HG03469 (cell line): ENCODE data around the gene SLC7A4.
"Not testable (repeated sequence)": the region's sequence is repeated elsewhere in the genome, so short reads cannot be mapped to it uniquely, and the experiment has no call there.

ENCODE experiments used
- ATAC-seq: cut with Tn5 transposase; IDR thresholded peaks from one replicate; pipeline ENCODE4 v1.9.1; 2021; ENCODE audit warnings: mild to moderate bottlenecking, moderate library complexity, moderate number of reproducible peaks; ENCODE audit not compliant: unreplicated experiment

Gene SLC7A4

DNA sequence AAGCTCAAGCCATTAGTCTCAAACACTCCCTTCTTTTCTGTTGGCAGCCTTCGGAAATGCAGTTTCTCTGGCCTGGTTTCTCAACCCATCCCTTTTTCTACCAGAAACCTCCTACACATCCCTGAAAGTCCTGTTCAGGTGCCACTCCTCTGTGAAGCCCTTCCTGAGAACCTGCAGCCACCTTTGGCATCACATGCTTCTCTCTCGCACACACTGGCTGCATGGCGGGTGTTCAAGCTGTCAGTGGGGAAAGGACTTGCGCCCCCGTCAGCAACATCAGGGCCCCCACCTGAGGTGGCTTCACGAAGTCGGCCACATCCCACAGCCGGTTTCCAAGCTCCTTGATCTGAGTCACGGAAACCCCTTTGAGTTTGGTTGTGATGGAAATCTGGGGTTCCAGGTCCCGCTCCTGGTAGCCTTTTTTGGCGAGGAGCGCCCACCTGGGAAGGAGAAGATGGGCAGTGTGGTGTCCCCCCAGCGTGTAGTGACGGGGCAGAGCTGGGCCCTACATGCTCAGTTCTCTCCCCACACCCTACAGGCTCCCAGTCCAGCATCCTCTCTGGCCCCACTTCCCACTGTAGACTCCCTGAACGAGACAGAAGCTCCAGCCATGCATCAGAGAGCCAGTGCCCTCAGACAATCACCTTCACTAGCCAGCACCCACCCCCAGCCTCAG, 11.6 kb upstream of the SLC7A4 start:
- ATAC-seq = no peak

DNA sequence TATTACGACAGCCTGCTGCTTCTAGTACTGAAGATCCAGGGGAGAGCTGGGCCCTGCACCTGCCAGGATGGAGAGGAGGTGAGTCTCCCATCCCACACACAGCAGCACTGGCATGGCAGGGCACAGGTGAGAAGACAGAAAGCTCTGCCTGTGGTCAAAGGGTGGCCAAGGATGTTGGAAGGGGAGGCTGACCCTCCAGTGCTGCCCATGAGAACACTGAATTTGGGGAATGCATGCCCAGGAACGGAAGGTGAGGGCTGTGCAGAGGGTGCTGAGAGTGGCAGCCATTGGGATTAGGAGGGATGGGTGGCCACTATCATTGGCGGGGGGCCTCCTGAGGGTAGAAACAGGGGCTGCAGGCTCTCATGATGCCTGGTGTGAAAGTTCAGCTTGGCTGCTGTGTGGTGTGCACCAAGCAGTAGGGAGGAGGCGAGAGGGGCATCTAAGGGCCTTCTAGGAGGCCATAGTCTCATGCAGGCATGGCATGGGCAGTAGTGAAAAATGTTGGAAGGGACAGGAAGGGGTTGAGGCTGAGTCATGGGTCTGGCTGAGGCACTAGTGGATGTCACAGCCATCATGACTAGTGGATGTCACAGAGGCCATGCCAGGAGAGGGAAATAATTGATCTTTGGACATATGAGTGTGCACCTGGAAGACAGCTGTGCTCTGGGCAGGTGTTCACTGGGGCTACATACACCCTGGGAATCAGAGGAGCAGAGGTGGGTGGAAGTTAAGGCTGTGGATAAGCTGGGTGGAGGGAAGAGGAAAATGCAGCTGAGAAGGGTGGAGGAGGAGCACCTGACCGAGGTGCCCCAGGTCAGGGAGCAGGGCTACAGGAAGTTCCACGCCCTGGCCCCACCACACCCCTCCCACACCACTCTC, 10.9 kb upstream of the SLC7A4 start:
- no peak for ATAC-seq

DNA sequence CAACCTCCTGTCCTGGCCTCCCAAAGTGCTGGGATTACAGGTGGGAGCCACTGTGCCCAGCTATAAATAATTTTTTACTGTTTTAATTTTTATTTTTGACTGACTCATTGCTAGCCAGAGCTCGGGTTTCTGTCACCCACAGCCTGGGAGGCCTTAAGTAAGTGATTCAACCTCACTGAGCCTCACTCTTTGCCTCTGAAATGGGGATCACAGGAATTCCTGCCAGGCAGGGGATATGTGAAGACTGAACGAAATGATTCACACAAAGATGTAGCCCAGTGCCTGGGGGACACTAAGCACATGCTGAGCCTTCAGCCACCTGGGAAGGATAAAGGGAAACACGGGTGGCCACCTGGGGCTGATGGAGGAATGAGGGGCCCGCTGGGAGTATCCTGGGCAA, 9.6 kb upstream of the SLC7A4 start:
- no peak for ATAC-seq

DNA sequence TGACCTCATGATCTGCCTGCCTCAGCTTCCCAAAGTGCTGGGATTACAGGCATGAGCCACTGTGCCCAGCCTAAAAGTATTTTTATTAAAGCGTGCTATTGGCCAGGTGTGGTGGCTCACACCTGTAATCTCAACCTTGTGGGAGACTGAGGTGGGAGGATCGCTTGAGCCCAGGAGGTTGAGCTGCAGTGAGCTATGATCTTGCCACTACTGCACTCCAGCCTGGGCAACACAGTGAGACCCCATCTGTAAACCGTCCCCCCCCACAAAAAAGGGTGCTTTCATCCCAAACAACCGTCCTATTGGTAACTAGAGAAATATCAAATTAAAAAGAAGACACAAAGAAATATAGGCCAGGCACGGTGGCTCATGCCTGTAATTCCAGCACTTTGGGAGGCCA, 6.8 kb upstream of the SLC7A4 start:
- ATAC-seq = not testable (repeated sequence)

DNA sequence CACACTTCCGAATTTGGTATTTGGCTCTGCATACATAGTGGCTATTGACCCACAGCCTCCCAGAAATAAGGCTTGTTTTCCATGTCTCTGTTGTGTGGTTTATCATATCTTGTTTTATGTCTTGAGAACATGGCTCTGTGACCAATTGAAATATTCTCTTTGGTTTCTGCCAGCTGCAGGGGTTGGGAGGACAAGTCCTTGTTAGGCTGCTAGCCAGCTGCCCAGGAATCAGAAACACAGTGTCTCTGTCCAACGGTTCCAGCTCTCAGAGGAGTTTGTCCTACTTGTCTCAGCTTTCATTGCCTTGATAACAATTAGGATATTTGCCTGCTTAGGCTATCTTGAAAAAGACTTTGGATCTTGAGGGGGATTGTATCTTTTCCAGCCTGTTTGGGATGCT, 6.0 kb upstream of the SLC7A4 start:
- no peak for ATAC-seq

DNA sequence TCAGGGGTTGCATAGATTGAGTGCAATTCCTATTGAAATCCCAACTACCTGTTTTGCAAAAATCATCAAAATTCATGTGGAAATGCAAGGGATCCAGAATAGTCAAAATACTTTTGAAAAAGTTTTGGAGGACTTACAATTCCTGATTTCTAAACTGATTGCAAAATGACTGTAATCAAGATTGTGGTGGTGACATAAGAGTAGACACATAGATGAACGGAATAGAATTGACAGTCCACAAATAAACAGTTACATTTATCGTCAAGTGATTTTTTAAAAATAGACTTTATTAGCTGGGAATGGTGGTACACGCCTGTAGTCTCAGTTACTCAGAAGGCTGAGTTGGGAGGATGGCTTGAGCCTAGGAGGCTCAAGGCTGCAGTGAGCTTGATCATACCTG, 2.6 kb upstream of the SLC7A4 start:
- ATAC-seq = no peak

DNA sequence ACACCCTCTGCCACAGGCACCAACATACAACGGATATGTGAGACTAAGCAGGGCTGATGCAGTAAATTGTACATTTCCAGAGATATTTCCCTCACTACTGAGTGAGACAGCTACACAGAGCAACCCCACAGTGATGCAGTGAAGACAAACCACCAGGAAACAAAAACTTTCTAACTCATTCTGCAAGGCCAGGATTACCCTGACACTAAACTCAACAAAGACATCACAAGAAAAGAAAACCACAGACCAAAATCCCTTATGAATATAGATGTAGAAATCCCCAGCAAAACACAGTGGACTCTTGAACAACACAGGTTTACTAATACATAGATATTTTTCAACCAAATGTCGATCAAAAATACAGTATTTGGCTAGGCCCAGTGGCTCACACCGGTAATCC, 1.5 kb upstream of the SLC7A4 start:
- ATAC-seq = no peak

DNA sequence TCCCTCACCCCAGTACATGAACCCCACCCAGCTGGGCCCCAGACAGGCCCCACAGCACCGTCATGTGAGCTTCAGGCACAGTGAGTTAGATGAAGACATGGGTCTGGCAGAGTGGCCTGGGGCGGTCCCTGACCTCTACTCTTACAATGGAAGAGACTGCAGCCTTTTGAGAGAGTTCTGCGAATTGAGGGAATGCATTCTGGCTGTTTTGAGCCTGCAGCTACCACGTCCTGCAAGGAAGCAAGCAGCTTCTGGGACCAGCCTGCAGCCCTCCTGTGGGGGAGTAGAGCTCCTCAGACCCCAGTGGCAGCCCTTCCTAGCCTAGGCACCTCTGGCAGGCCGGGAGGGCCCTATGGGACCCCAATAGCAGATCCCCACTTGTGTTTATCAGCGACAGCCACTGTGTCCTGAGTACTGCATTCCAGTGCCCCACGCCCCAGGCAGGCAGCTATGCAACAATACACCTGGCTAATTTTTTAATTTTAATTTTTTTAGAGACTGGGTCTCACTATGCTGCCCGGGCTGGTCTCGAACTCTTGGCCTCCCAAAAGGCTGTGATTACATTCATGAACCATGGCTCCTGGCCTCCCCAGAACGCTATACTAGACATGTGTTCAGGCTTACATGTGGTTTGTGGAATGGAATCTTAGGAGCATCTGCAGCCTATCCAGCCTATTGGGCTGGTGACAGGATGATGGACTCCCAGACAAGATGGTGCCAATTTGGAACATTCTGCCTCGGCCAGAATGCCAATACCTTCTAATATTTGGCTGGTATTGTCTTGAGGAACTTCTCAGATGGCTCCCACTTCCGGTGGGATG, 717 bp upstream of the SLC7A4 start:
- ATAC-seq = no peak

DNA sequence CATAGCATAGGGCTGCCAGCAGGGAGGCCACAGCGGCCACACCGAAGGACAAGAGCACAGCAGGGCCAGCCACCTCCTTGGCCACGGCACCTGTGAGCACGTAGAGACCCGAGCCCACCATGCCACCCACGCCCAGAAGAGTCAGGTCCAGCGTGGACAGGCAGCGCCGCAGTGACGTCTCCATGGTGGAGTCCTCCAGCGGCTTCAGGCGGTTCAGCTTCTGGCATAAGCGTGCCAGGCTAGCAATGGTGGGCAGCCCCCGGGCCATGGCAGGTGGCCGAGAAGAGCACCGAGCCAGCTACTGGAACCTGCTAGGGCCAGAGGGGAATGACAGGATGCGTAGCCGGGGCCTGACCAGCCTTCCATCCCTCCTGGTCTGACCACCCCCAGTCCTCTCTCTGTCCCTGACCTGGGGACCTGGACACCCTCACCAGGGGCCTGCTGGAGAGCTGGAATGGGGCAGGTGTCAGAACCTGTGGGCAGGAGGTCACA, 770 bp downstream of the SLC7A4 start:
- no peak for ATAC-seq

DNA sequence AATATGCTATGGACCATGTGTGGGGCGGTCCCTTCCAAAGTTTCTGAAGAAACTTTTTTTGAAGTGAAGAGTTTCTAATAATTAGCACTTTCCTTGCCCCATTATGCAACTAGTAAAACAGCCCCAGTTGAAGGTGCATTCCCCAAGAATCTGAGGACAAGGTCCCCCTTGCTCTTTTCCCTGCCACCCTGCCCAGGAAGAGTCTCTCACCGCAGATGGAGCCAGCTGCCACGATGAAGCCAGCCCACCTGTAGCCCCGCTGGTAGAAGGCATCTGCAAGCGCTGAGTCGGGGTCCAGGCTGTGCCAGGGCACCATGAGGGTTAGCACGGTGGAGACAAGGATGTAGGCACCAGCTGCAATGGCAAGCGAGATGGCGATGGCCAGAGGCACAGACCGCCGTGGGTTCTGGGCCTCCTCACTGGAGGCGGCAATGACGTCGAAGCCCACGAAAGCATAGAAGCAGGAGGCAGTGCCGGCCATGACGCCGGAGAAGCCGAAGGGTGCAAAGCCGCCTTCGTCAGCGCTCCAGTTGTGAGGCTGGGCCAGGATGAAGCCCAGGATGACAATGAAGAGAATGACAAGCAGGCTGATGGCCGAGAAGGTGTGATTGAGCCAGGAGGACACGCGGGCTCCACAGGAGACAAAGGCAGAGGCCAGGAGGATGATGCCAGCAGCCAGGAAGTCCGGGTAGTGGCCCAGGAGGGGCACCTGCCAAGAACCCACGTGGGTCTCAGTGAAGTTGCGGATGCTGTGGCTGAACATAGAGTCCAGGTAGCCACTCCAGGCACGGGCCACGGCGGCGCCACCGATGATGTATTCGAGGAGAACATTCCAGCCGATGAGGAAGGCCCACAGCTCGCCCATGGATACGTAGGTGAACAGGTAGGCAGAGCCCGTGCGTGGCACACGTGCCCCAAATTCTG, 1.5 kb downstream of the SLC7A4 start:
- no peak for ATAC-seq

DNA sequence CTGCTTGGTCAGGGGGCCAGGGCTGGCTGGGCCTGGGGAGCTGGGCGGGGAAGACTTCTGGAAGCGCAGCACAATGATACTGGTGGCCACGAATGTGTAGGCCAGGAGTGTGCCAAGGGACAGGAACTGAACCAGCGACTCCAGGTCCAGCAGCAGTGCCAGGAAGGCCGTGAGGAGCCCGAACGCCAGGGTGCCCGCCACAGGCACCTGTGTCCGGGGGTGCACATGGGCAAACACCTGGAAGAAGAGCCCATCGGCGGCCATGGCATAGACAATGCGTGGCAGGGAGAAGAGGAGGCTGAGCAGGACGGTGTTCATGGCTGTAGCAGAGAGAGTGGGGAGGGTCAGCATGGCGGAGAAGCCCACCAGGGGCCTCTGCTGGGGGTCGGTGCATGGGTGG, 2.3 kb downstream of the SLC7A4 start:
- no peak for ATAC-seq

DNA sequence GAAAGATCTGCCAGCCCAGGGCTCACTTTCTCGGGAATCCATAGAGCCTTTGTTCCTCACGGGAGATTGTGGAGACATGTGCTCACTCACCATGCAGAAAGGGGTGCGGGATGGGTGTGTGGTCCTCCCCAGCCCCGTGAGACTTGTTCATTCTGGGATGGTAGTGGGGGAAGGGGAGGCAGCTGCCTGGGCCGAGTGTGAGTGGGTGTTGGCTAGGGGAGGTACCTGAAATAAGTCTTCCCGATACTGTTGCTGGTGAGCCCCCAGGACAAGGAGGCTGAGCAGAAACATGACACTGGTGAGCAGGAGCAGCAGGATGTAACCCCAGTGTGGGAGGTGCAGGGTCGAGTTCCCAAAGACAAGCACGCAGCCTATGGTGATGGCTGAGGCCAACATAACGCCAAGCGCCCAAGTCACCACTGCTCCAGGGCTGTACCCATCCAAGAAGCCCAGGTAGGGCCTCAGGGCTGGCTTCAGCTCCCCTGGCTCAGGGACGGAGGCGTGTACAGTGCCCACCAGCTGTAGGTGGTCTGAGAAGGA, 2.8 kb downstream of the SLC7A4 start:
- no peak for ATAC-seq

DNA sequence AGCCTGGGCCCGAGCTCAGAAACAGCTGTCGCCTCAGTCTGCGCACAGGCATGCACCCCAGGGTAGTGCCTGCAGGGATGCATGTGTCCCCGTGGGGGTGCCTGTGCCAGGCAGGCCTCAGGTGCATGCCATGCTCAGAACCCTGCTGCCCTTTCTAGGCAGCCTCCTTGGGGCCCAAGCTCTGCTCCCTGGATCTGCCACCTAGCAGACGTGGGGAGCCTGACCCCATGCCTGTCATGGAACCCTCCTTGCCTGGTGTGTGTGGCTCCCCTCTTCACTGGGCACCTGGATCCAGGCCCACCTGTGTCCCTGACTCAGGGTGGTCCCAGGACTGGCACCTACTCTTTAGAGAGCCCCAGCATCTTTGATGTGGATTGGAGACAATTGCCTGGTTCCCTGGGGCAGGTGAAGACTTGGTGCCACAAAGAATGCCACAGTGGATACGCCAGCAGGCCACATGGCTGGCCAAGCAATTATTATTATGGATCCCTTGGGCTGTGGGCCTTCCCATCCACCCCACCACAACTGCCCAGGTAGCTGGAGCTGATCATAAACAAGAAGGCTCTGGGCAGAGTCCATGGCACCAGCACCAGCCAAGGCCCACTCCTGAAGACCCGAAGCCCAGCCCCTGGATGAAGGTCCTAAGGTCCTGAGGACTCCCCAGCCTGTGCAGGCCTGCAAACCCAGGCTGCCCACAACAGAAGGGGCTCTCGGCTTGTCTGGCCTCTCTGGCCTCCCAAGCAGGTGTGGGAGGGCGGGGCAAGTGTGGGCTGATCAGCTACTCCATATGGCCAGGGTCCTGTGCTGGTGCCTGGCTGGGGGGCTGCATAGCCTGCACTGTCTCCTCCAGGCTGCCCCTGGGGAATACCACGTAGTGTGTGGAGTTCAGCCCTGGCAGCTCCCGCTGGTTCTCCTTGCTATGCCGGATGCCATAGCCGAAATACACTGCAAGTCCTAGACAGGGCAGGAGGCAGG, 3.8 kb downstream of the SLC7A4 start:
- ATAC-seq = no peak

DNA sequence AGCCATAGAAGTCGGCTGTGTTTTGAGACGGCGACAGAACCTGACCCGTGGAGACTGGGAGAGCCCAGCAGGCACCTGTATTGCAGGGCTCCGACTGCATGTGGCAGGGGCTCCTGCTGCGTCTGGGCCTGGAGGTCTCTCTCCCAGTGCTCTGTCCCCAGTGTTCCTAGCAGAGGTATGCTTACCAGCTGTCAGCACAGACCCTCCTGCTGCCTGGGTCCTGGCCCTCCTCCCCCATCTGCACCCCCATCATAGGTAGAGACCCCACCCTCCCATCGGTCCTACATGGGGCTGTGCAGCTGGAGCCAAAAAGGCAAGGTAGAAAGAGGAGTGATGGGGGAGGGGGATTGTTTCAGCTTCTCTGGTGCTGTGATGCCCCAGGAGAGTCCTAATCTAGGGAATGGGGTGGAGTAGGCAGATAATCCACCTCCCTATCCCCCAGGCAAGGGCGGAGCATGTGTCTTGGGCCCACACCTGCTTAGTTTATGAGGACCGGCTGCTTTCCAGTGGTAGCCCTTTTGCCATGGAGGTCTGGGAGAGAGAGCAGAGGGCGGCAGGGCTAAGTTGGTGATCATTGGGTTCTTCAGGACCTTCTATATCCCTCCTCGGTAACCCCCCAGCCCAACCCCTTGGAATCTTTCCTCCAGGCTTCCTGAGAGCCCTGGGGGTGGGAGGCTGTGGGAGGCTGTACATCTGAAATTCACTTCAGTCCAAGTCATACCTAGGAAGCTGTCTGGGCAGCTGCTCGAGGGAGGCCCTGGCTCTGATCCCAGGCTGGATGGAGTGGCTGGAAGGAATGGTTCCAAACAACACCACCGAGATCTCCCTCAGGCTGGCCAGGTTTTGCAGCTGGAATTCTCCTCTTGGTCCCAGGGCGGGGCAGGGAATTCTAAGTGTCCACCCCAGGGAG, 5.3 kb downstream of the SLC7A4 start:
- no peak for ATAC-seq

DNA sequence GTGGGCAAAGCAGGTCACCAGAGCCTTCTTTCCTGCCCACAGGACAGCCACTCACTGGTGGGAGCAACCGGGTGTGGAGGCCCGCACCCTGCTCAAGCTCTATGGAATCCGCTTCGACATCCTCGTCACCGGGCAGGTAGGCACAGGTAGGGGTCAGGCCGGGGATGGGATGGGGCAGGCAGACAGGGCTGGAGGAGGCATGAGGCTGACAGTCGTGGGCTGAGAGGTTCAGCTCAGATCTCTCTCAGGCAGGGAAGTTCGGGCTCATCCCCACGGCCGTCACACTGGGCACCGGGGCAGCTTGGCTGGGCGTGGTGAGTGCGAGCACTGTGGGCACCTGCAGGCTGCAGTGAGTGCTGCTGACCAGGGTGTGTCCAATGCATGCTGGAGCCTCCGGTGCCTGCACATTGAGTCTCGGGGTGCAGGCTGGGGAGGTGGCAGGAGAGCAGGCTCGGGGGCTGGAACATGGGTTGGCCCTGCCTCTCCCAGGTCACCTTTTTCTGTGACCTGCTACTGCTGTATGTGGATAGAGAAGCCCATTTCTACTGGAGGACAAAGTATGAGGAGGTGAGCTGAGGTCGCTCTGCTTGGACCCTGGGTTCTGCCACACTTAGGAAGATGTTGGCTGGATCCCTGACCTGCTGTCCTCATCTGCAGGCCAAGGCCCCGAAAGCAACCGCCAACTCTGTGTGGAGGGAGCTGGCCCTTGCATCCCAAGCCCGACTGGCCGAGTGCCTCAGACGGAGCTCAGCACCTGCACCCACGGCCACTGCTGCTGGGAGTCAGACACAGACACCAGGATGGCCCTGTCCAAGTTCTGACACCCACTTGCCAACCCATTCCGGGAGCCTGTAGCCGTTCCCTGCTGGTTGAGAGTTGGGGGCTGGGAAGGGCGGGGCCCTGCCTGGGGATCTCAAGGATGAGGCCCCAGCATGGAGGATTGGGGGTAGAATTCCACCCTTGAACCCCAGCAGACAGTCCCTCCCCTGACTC, 6.3 kb downstream of the SLC7A4 start:
- no peak for ATAC-seq

DNA sequence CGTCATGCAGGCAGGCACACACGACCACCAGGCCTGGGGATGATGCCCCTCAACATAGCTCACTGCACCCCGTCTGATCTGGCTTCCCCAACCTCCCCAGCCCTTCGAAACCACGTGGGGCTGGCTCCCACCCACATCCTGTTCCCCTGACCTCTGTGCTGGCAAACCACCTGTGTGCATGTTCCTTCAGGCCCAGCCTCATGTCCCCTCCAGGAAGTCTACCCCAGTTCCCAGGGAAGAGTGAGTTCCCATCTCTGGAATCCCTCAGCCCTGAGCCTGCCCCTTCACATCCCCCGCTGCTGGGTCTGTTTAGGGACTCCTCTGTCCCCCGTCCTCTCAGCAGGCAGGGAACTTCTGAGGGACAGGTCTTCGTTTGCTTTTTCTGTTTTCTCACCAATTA, 7.1 kb downstream of the SLC7A4 start:
- ATAC-seq = no peak
